Measurements from ENCODE around the gene ZNF492.
"Not testable (repeated sequence)": the region's sequence is repeated elsewhere in the genome, so short reads cannot be mapped to it uniquely, and the experiment has no call there.

Gene ZNF492

DNA sequence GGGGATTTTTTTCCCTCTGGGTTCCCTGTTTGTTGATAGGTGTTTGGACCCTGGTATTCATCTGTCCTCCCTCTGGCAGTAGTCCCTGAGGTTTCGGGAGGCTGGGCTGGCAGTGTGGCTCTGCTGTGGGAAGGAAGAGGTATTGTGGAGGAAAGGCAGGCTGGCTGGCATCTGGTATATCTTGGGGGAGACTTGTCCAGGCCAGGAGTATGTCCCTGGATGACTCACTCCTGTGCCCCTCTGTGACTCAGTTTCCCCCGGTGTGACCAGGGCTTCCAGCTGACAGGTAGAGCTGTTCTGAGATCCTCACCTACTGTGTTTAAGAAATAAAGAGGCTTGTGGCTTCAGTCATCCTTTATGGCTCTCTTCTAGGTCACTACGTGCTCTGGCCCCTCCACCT, 14.2 kb upstream of the ZNF492 start:
- H3K36me3 ChIP-seq (ENCODE audit: insufficient read depth, low read length): no peaks in the 10 kb centered on the region

DNA sequence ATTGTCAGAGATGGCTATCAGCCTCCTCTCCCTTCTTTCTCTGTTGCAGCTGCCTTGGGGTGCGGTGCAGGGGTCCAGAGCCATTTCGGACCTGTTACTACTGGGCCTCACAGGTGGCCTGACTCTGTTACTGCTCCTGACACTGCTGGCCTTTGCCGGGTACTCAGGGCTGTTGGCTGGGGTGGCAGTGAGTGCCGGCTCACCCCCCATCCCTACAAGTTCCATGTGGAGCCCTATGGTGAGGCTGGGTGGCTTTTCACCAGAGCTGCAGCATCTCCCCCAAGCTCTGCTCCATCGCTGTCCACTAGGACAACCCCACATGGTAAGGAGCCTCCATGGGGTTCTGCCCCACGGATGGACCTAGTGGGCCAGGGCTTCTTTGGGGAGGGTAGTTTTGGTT, 13.7 kb upstream of the ZNF492 start:
- Histone ChIP-seq H3K4me3 (ENCODE audit: low read length) (no peak overlapping the region), H3K36me3 (ENCODE audit: insufficient read depth, low read length) (no peaks in the 10 kb centered on the region), H3K27me3 (ENCODE audit: insufficient read depth, low read length) (no peaks in the 10 kb centered on the region), H3K27ac (ENCODE audit: low read depth, low read length) (no peak overlapping the region), H3K4me1 (ENCODE audit: insufficient read depth, low read length) (no peaks in the 10 kb centered on the region), H3K9me3 (ENCODE audit: insufficient read depth, low read depth, low read length) (peaks cover 82% of the 10 kb centered on the region), H3K9ac (ENCODE audit: low read depth, low read length) (no peak overlapping the region)
- WGBS: 76% methylated on average over 6 of the region's 6 CpGs

More for the DNA sequence above, 14.2 kb upstream of the ZNF492 start:
- Histone ChIP-seq H3K27ac (ENCODE audit: low read depth, low read length) (no peak overlapping the region), H3K9me3 (ENCODE audit: insufficient read depth, low read depth, low read length) (peaks cover 84% of the 10 kb centered on the region), H3K4me1 (ENCODE audit: insufficient read depth, low read length) (no peaks in the 10 kb centered on the region), H3K27me3 (ENCODE audit: insufficient read depth, low read length) (no peaks in the 10 kb centered on the region), H3K9ac (ENCODE audit: low read depth, low read length) (no peak overlapping the region), H3K4me3 (ENCODE audit: low read length) (no peak overlapping the region)
- 80% methylated on average over 3 of the region's 3 CpGs for WGBS

DNA sequence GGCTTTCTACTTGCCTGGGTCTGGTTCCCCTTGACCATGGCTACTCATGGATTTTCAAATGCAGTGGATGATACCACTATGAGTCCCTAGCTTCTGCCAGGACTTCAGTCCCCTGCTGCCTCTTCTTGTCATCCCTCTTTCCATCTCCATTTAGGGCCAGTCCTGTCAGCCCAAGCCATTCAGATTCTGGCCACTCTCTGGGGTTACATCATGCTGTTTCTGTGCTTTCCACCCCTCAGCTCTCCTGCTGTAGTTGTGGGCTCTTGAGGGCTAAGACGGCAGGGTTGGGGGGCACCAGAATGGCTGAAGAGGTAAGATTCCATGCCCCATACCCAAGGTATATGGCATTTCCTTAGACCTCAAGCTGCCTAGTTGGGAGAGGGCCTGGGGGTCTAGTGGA, 13.2 kb upstream of the ZNF492 start:
- Histone ChIP-seq H3K4me3 (ENCODE audit: low read length) (peak overlapping the region; percentile 16; the same call in 1 of the 2 replicates), H3K36me3 (ENCODE audit: insufficient read depth, low read length) (no peaks in the 10 kb centered on the region), H3K27me3 (ENCODE audit: insufficient read depth, low read length) (no peaks in the 10 kb centered on the region), H3K9ac (ENCODE audit: low read depth, low read length) (no peak overlapping the region), H3K4me1 (ENCODE audit: insufficient read depth, low read length) (no peaks in the 10 kb centered on the region), H3K9me3 (ENCODE audit: insufficient read depth, low read depth, low read length) (peaks cover 84% of the 10 kb centered on the region), H3K27ac (ENCODE audit: low read depth, low read length) (no peak overlapping the region)
- no CpG with 5 or more reads among the region's 1 CpG for WGBS

DNA sequence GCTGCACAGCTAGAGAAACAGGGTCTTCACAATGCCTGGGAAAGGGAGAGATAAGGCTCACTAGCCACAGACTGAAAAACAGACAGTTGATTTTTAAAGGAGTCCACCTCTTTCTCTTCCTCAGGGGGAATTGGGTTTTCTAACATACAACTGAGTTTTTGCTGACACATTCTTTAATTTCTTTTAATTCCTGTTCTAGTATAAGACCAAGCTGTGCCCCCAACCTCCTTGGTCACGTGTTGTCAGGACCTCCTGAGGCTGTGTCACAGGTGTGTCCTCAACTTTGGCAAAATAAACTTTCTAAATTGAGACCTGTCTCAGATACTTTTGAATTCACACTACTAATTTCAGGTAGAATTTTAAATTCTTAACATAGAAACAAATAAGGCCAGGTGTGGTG, 12.1 kb upstream of the ZNF492 start:
- 18% methylated on average over 1 of the region's 1 CpG for WGBS
- Histone ChIP-seq H3K27ac (ENCODE audit: low read depth, low read length) (no peak overlapping the region), H3K9ac (ENCODE audit: low read depth, low read length) (no peak overlapping the region), H3K27me3 (ENCODE audit: insufficient read depth, low read length) (no peaks in the 10 kb centered on the region), H3K9me3 (ENCODE audit: insufficient read depth, low read depth, low read length) (peaks cover 88% of the 10 kb centered on the region), H3K4me1 (ENCODE audit: insufficient read depth, low read length) (no peaks in the 10 kb centered on the region), H3K36me3 (ENCODE audit: insufficient read depth, low read length) (no peaks in the 10 kb centered on the region), H3K4me3 (ENCODE audit: low read length) (no peak overlapping the region)

DNA sequence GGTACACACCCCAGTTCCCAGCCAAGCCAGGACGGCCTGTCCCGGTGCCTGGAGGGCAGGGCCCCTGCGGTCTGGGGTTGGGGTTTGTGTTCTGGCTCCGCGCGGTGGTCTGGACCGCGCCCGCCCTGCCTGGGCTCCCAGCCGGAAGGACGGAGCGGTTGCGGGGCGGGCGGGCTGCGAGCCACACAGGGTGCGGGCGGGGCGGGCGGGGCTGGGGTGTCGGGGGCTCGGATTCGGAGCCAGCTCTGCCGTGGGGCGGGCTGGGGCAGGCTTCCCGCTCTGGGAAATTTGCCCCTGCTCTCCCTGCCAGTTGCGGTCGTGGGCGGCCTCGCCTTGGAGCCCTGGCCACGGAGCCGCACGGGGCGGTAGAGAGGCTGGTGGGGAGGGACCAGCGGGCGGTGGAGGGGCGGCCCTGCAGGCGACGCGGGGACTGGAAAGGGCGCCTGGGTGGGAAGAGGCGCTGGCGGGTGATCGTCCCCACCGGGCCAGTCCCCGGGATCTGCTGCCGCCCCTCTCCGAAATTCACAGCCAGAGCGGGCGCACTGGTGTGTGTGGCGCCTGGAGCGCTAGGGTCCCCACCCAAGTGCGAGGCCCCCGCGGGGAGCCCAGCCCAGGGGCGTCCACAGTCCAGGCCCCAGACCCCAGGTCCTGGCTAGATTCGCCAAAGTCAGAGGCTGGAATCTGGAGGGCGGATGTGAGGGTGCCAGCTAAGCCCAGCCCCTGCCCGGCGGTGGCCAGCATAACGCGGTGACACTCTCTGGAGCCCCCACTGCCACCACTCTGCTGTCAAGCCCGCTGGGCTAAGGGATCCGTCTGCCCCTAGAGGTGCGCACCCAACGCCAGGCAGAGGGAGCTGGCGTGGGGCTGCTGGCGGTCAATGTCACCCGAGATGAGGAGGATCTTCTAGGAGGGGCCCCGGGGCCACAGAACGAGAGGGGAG, 11.0 kb upstream of the ZNF492 start:
- peaks cover 89% of the 10 kb centered on the region for H3K9me3 ChIP-seq (ENCODE audit: insufficient read depth, low read depth, low read length)
- WGBS: 94% methylated on average over 71 of the region's 71 CpGs
- H3K36me3 ChIP-seq (ENCODE audit: insufficient read depth, low read length): no peaks in the 10 kb centered on the region
- no peaks in the 10 kb centered on the region for H3K4me1 ChIP-seq (ENCODE audit: insufficient read depth, low read length)
- no peak overlapping the region for H3K27ac ChIP-seq (ENCODE audit: low read depth, low read length)
- no peaks in the 10 kb centered on the region for H3K27me3 ChIP-seq (ENCODE audit: insufficient read depth, low read length)
- no peak overlapping the region for H3K9ac ChIP-seq (ENCODE audit: low read depth, low read length)
- H3K4me3 ChIP-seq (ENCODE audit: low read length): no peak overlapping the region

DNA sequence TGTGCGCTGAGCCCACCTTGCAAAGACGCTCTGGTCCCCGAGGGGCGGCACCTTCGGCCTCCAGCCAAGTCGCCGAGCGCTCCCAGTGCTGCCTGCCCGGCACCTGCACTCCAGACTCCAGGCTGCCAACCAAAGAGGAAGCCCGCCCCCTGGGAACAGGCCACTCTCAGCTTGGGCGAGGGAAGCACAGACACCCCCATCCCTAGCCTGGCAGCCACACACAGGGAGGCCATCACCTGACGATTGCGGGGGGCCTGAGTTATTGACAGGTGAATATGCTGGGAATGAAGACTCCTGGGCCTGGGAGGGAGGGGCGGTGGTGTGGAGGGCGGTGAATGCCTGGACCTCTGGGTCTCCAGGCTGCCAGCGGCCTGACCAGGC, 10.3 kb upstream of the ZNF492 start:
- Histone ChIP-seq H3K36me3 (ENCODE audit: insufficient read depth, low read length) (no peaks in the 10 kb centered on the region), H3K27me3 (ENCODE audit: insufficient read depth, low read length) (no peaks in the 10 kb centered on the region), H3K9ac (ENCODE audit: low read depth, low read length) (no peak overlapping the region), H3K27ac (ENCODE audit: low read depth, low read length) (no peak overlapping the region), H3K4me3 (ENCODE audit: low read length) (no peak overlapping the region), H3K9me3 (ENCODE audit: insufficient read depth, low read depth, low read length) (peaks cover 90% of the 10 kb centered on the region), H3K4me1 (ENCODE audit: insufficient read depth, low read length) (no peaks in the 10 kb centered on the region)
- WGBS: 92% methylated on average over 16 of the region's 16 CpGs

DNA sequence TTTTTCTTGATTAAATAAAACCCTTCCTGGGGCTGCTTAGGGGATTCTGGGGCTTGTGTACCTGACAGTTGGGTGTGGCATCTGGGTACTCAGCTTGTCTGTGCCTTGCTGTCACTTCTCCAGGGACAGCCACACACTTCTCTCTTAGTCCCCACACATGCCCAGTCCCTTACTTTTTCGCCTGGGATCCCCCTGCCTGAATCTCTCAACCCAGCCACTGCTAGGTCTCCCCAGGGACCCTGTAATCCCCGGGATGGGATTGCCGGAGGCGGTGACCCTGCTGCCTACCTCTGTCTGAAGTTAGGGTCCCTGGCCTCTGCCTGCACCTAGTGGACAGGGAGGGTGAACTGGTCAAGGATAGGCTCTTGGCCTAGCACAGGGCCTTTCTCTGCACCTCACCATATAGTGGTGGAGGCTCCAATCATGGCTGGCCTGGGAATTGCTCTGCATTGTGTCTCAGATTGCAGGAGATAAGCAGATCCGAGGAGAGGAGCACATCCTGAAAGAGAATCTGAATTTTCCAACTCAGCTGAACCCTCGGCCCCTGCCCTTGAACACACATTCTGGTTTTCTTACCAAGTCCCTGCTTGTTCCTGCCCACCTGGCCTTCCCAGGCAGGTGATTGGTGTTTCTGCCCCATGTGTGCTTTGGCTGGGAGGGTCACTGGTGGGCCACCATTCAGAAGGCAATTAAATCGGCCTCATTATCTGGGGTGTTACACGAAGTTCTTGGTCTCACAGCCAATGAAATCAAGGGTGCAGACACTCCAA, 8.7 kb upstream of the ZNF492 start:
- Histone ChIP-seq H3K9ac (ENCODE audit: low read depth, low read length) (no peak overlapping the region), H3K4me3 (ENCODE audit: low read length) (no peak overlapping the region), H3K9me3 (ENCODE audit: insufficient read depth, low read depth, low read length) (peaks cover 92% of the 10 kb centered on the region), H3K4me1 (ENCODE audit: insufficient read depth, low read length) (no peaks in the 10 kb centered on the region), H3K27ac (ENCODE audit: low read depth, low read length) (no peak overlapping the region), H3K36me3 (ENCODE audit: insufficient read depth, low read length) (no peaks in the 10 kb centered on the region), H3K27me3 (ENCODE audit: insufficient read depth, low read length) (no peaks in the 10 kb centered on the region)
- 83% methylated on average over 8 of the region's 8 CpGs for WGBS

DNA sequence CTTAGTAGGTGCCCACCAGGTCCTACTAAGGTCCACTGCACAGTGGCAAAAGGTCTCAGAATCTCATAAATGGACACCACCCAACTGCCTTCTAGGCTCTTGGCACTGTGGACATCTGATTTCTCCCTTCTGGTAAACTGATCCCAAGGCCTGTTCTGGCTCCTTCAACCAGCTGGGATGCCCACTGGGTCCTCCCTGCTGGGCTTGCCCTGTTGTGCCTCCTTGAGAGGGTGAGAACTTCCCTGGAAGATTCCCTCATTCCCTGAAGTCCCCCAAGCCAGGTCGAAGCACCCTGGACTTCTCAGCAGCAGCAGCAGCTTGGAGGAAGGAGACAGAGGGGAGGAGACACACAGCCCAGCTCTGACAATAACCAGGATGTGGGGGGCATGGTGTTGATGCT, 6.6 kb upstream of the ZNF492 start:
- Histone ChIP-seq H3K27ac (ENCODE audit: low read depth, low read length) (no peak overlapping the region), H3K27me3 (ENCODE audit: insufficient read depth, low read length) (no peaks in the 10 kb centered on the region), H3K36me3 (ENCODE audit: insufficient read depth, low read length) (no peaks in the 10 kb centered on the region), H3K4me3 (ENCODE audit: low read length) (no peak overlapping the region), H3K4me1 (ENCODE audit: insufficient read depth, low read length) (no peaks in the 10 kb centered on the region), H3K9me3 (ENCODE audit: insufficient read depth, low read depth, low read length) (peaks cover 88% of the 10 kb centered on the region), H3K9ac (ENCODE audit: low read depth, low read length) (no peak overlapping the region)
- 31% methylated on average over 1 of the region's 1 CpG for WGBS

DNA sequence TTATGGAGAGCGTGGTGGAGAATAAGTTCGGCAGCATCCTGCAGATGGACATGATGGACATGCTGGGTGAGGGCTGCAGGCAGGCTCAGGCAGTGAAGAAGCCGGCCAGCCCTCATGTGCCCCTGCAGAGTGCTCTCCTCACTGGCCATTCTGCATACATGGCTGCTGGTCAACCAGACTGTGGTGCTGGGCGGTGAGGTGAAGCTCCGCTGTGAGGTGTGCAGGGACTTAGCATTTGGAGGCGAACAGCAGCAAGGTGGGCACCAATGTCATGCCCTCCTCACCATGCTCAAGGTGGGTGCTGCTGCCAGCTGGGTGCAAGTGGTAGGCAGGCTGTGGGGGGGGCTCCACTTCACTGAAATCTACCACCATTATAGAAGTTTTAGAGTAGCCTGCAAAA, 5.7 kb upstream of the ZNF492 start:
- H3K27me3 ChIP-seq (ENCODE audit: insufficient read depth, low read length): no peaks in the 10 kb centered on the region
- H3K9ac ChIP-seq (ENCODE audit: low read depth, low read length): no peak overlapping the region
- H3K9me3 ChIP-seq (ENCODE audit: insufficient read depth, low read depth, low read length): peaks cover 92% of the 10 kb centered on the region
- H3K4me3 ChIP-seq (ENCODE audit: low read length): no peak overlapping the region
- no peaks in the 10 kb centered on the region for H3K36me3 ChIP-seq (ENCODE audit: insufficient read depth, low read length)
- 85% methylated on average over 6 of the region's 6 CpGs for WGBS
- H3K27ac ChIP-seq (ENCODE audit: low read depth, low read length): no peak overlapping the region
- H3K4me1 ChIP-seq (ENCODE audit: insufficient read depth, low read length): no peaks in the 10 kb centered on the region

DNA sequence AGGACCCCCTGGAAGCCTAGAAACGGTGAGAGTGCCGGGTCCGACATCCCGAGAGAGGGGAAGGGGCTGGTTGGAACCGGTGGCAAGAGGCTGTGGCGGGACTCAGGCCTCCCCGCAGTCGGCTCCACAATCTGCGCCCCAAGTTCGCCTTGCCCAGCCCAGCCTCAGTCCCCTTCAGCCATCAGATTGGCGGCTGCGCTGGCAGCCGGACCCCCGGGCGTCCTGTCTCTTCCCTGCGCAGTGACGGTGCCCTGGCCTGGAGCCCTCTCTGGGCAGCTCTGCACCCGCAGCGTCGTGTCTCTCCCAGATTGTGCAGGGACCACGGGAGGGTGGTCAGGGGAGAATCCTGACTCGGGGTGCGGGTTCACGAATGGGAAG, 315 bp downstream of the ZNF492 start:
- Histone ChIP-seq H3K27ac (ENCODE audit: low read depth, low read length) (no peak overlapping the region), H3K36me3 (ENCODE audit: insufficient read depth, low read length) (no peaks in the 10 kb centered on the region), H3K9me3 (ENCODE audit: insufficient read depth, low read depth, low read length) (peaks cover 72% of the 10 kb centered on the region), H3K4me3 (ENCODE audit: low read length) (no peak overlapping the region), H3K9ac (ENCODE audit: low read depth, low read length) (no peak overlapping the region), H3K27me3 (ENCODE audit: insufficient read depth, low read length) (no peaks in the 10 kb centered on the region), H3K4me1 (ENCODE audit: insufficient read depth, low read length) (no peaks in the 10 kb centered on the region)
- WGBS: 83% methylated on average over 24 of the region's 24 CpGs

DNA sequence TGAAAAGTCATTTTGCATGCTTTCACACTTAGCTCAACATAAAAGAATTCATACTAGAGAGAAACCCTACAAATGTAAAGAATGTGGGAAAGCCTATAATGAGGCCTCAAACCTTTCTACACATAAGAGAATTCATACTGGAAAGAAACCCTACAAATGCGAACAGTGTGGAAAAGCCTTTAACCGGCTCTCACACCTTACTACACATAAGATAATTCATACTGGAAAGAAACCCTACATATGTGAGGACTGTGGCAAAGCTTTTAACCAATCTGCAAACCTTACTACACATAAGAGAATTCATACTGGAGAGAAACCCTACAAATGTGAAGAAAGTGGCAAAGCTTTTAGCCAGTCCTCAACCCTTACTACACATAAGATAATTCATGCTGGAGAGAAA, 51.4 kb downstream of the ZNF492 start:
- not testable (repeated sequence) for H3K4me1 ChIP-seq (ENCODE audit: insufficient read depth, low read length); H3K27me3 ChIP-seq (ENCODE audit: insufficient read depth, low read length); H3K36me3 ChIP-seq (ENCODE audit: insufficient read depth, low read length); H3K9ac ChIP-seq (ENCODE audit: low read depth, low read length); H3K4me3 ChIP-seq (ENCODE audit: low read length); H3K27ac ChIP-seq (ENCODE audit: low read depth, low read length)
- peaks cover 65% of the 10 kb centered on the region for H3K9me3 ChIP-seq (ENCODE audit: insufficient read depth, low read depth, low read length)
- 77% methylated on average over 2 of the region's 2 CpGs for WGBS
